ENCODE measurements around the gene ERCC3.

The ERCC3 gene

GRCh38 chr2:127270663-127271062 lies 23.3 kb downstream of the ERCC3 start:
- no peak for TF ChIP-seq CTCF (IDR thresholded peaks at IDR 0.05; ENCODE audit: low read depth, low read length)
- no peak for DNase-seq (ENCODE audit: low read depth in 2 of 2)
- no peak overlapping the region for H3K4me3 ChIP-seq (replicated peaks in 1 of 2; ENCODE audit: low read depth in 2 of 2, low read length in 2 of 2)

- TF ChIP-seq CTCF (IDR thresholded peaks at IDR 0.05; ENCODE audit: low read depth, low read length), result no peak
- H3K4me3 ChIP-seq (replicated peaks in 1 of 2; ENCODE audit: low read depth in 2 of 2, low read length in 2 of 2), result no peak overlapping the region
- peak; percentile 8 to 87 for DNase-seq (ENCODE audit: low read depth in 2 of 2)
Observed at GRCh38 chr2:127261804-127262406, 32.0 kb downstream of the ERCC3 start.

GRCh38 chr2:127259355-127259754 lies 34.6 kb downstream of the ERCC3 start:
- no peak overlapping the region for H3K4me3 ChIP-seq (replicated peaks in 1 of 2; ENCODE audit: low read depth in 2 of 2, low read length in 2 of 2)
- no peak for TF ChIP-seq CTCF (IDR thresholded peaks at IDR 0.05; ENCODE audit: low read depth, low read length)
- no peak for DNase-seq (ENCODE audit: low read depth in 2 of 2)

- DNase-seq (ENCODE audit: low read depth in 2 of 2), result no peak
- no peak for TF ChIP-seq CTCF (IDR thresholded peaks at IDR 0.05; ENCODE audit: low read depth, low read length)
- H3K4me3 ChIP-seq (replicated peaks in 1 of 2; ENCODE audit: low read depth in 2 of 2, low read length in 2 of 2), result no peak overlapping the region
Observed at GRCh38 chr2:127256866-127257265, 37.1 kb downstream of the ERCC3 start.

GRCh38 chr2:127256381-127256780 lies 37.6 kb downstream of the ERCC3 start:
- TF ChIP-seq CTCF (IDR thresholded peaks at IDR 0.05; ENCODE audit: low read depth, low read length), result no peak
- DNase-seq (ENCODE audit: low read depth in 2 of 2), result no peak
- H3K4me3 ChIP-seq (replicated peaks in 1 of 2; ENCODE audit: low read depth in 2 of 2, low read length in 2 of 2), result no peak overlapping the region

- no peak for DNase-seq (ENCODE audit: low read depth in 2 of 2)
- no peak for TF ChIP-seq CTCF (IDR thresholded peaks at IDR 0.05; ENCODE audit: low read depth, low read length)
- H3K4me3 ChIP-seq (replicated peaks in 1 of 2; ENCODE audit: low read depth in 2 of 2, low read length in 2 of 2), result no peak overlapping the region
Observed at GRCh38 chr2:127255721-127256120, 38.2 kb downstream of the ERCC3 start.

- H3K4me3 ChIP-seq (replicated peaks in 1 of 2; ENCODE audit: low read depth in 2 of 2, low read length in 2 of 2), result no peak overlapping the region
- TF ChIP-seq CTCF (IDR thresholded peaks at IDR 0.05; ENCODE audit: low read depth, low read length), result no peak
- no peak for DNase-seq (ENCODE audit: low read depth in 2 of 2)
Observed at GRCh38 chr2:127255146-127255545, 38.8 kb downstream of the ERCC3 start.
